K562 (cell line): ENCODE data around the gene PAF1. TPM values are rescaled to one million over a fixed set of nuclear protein-coding genes. Genes with fewer than 3 reads are reported as not detected.

ENCODE experiments used
- BRD9 ChIP-seq: fragments of 450-650 bp; IDR thresholded peaks from 2 replicates; pipeline ENCODE4 v1.6.1; 2018; ENCODE audit warnings: low read depth; ENCODE audit not compliant: partially characterized antibody
- CBX2 ChIP-seq: fragments of 200-600 bp; sonication (generic); IDR thresholded peaks from one replicate; pipeline ENCODE4 v1.6.1; 2012; ENCODE audit warnings: mild to moderate bottlenecking, low read length, inconsistent platforms; ENCODE audit not compliant: insufficient read depth, poor library complexity, severe bottlenecking
- DNMT1 ChIP-seq: fragments of 450-650 bp; IDR thresholded peaks from 2 replicates; pipeline ENCODE4 v1.6.1; 2016; ENCODE audit warnings: antibody characterized with exemption, mild to moderate bottlenecking
- E2F8 ChIP-seq: fragments of 450-650 bp; IDR thresholded peaks from 2 replicates; pipeline ENCODE4 v1.7.1; 2018; ENCODE audit warnings: mild to moderate bottlenecking, low read depth; ENCODE audit not compliant: partially characterized antibody
- FOXP1 ChIP-seq: sonication (generic); formaldehyde crosslinking; IDR thresholded peaks from 2 replicates; pipeline ENCODE4 v1.8.0; 2022; ENCODE audit warnings: mild to moderate bottlenecking, missing genetic modification reagents
- HNRNPH1 ChIP-seq: fragments of 200-400 bp; formaldehyde crosslinking; optimal IDR thresholded peaks from 2 replicates; pipeline ENCODE3; 2017; ENCODE audit warnings: low read depth, mild to moderate bottlenecking, low read length, moderate library complexity
- PREB ChIP-seq: sonication (generic); formaldehyde crosslinking; IDR thresholded peaks from 2 replicates; pipeline ENCODE4 v1.8.1; 2023; ENCODE audit warnings: mild to moderate bottlenecking, missing genetic modification reagents
- SRSF1 ChIP-seq: fragments of 200-400 bp; formaldehyde crosslinking; IDR thresholded peaks from 2 replicates; pipeline ENCODE4 v1.6.1; 2017; ENCODE audit warnings: mild to moderate bottlenecking, low read depth, low read length, moderate library complexity
- XRCC5 ChIP-seq: fragments of 200-400 bp; formaldehyde crosslinking; IDR thresholded peaks from 2 replicates; pipeline ENCODE4 v1.6.1; 2017; ENCODE audit warnings: low read depth, mild to moderate bottlenecking, low read length
- ZNF407 ChIP-seq: fragments of 450-650 bp; IDR thresholded peaks from 2 replicates; pipeline ENCODE4 v1.6.1; 2016; ENCODE audit warnings: low read depth
- polyA plus RNA-seq, 8 experiments: library from polyadenylated mRNA; depleted of rRNA in 4 of 8; stranded (reverse) in 5 of 8; unstranded in 3 of 8; fragments of >200 nt; fragmentation: Nextera tagmentation in 2 of 8; fragmentation: Illumina TruSeq in 1 of 8; extraction: Ambion mirVana in 2 of 8; extraction: Trizol in 1 of 8; gene quantifications; 2 replicates each; pipeline versions ENCODE4 v1.2.1 to v1.2.3, GENCODE V29; 2011 to 2014; ENCODE audit warnings: inconsistent platforms in 1 of 8, missing spikeins in 1 of 8
- total RNA-seq, 7 experiments: library from RNA; depleted of rRNA in 6 of 7; stranded (reverse); fragments of >200 nt in 6 of 7; fragmentation: Illumina TruSeq in 2 of 7; extraction: Trizol in 2 of 7; gene quantifications; 2 replicates each; pipeline versions ENCODE4 v1.2.1 to v1.2.3, GENCODE V29; 2011 to 2021; ENCODE audit warnings: low replicate concordance in 1 of 7
- TF ChIP-seq, protein P1 (sequence below), 2 experiments: IDR thresholded peaks; 2 replicates each; pipeline ENCODE4 v1.6.1; 2011; ENCODE audit warnings: borderline replicate concordance in 1 of 2, control low read depth in 1 of 2, low read depth in 1 of 2, low read length in 1 of 2, mild to moderate bottlenecking in 1 of 2, mixed read lengths in 1 of 2, moderate library complexity in 1 of 2; ENCODE audit not compliant: insufficient read depth in 1 of 2, insufficient read length in 1 of 2, poor library complexity in 1 of 2, severe bottlenecking in 1 of 2; ENCODE audit errors: extremely low read depth in 1 of 2

The PAF1 gene
- total and polyA plus RNA-seq, 9 of the 15 experiments (the other 6 are each of a cell fraction or from before 2014, with no cell fraction given): 1.5 to 45.0 (median 33.8) TPM

GRCh38 chr19:39403331-39404312, 12.7 kb upstream of the PAF1 start (continued):
- no peak for TF ChIP-seq SRSF1
- no peak for TF ChIP-seq DNMT1
- TF ChIP-seq FOXP1: no peak
- peak; percentile 38 for TF ChIP-seq BRD9
- no peak for TF ChIP-seq XRCC5
- no peak for TF ChIP-seq HNRNPH1
- 0 out of 2 replicates have a peak, but pooled peaks have one; percentile 63 for TF ChIP-seq PREB (CRISPR knock-in tag)
- TF ChIP-seq, protein P1, sequence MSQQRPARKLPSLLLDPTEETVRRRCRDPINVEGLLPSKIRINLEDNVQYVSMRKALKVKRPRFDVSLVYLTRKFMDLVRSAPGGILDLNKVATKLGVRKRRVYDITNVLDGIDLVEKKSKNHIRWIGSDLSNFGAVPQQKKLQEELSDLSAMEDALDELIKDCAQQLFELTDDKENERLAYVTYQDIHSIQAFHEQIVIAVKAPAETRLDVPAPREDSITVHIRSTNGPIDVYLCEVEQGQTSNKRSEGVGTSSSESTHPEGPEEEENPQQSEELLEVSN (IDR thresholded peaks at IDR 0.05; ENCODE audit: borderline replicate concordance in 1 of 2, extremely low read depth in 1 of 2, insufficient read depth in 1 of 2, insufficient read length in 1 of 2, low read depth in 1 of 2, low read length in 1 of 2, poor library complexity in 1 of 2, severe bottlenecking in 1 of 2): peak; percentile 31 to 82
- no peak for TF ChIP-seq ZNF407
- no peak for TF ChIP-seq E2F8
- TF ChIP-seq CBX2: no peak
